SK-N-SH (cell line): ENCODE results near the gene C1orf210. TPM values are rescaled to one million over a fixed set of nuclear protein-coding genes. Genes with fewer than 3 reads are reported as not detected.

Source experiments
- CTCF ChIA-PET: fragments of 300-600, 350-600 bp; formaldehyde crosslinking; extraction: SDS; loops from one replicate; lab custom pipeline; 2021; lab: Yijun Ruan, JAX
- POLR2A ChIA-PET: fragments of 350-600 bp; sonication (Branson Sonifier 250); formaldehyde crosslinking; extraction: SDS; loops from one replicate; lab custom pipeline; 2020; ENCODE audit warnings: antibody characterized with exemption, inconsistent platforms; lab: Yijun Ruan, JAX
- DNase-seq: peaks from one replicate; pipeline ENCODE4 v3.0.0; 2012
- H2AFZ ChIP-seq: fragments of 200-600 bp; sonication (generic); 2 replicates; pipeline ENCODE4 v1.8.1; 2016; ENCODE audit warnings: antibody characterized with exemption, mild to moderate bottlenecking, low read depth
- H3F3A ChIP-seq: fragments of 200-600 bp; sonication (generic); replicated peaks from 2 replicates; pipeline ENCODE3; 2016; ENCODE audit warnings: antibody characterized with exemption, mild to moderate bottlenecking; ENCODE audit not compliant: insufficient read depth
- H3K27ac ChIP-seq, 2 experiments: fragments of 200-500 bp in 1 of 2; fragments of 200-600 bp in 1 of 2; sonication (Bioruptor generic) in 1 of 2; sonication (generic), shearing (Covaris generic) in 1 of 2; 2 replicates each; pipeline versions ENCODE4 v1.5.1 to v1.6.1; 2014 to 2016; ENCODE audit warnings: low read depth in 2 of 2, inconsistent platforms in 1 of 2, low read length in 1 of 2, mild to moderate bottlenecking in 1 of 2, mixed read lengths in 1 of 2
- H3K27me3 ChIP-seq: fragments of 200-600 bp; sonication (generic), shearing (Covaris generic); 2 replicates; pipeline ENCODE4 v1.6.1; 2016; ENCODE audit warnings: mixed run types; ENCODE audit not compliant: insufficient read depth
- H3K36me3 ChIP-seq, 2 experiments: fragments of 200-500 bp in 1 of 2; fragments of 200-600 bp in 1 of 2; sonication (Bioruptor generic) in 1 of 2; sonication (generic) in 1 of 2; replicated peaks in 1 of 2; 2 replicates each; pipeline versions ENCODE3 to v1.5.1; 2014 to 2016; ENCODE audit warnings: low read length in 1 of 2, mild to moderate bottlenecking in 1 of 2; ENCODE audit not compliant: insufficient read depth in 2 of 2, control insufficient read depth in 1 of 2
- H3K4me1 ChIP-seq, 2 experiments: fragments of 200-500 bp in 1 of 2; fragments of 200-600 bp in 1 of 2; sonication (Bioruptor generic) in 1 of 2; sonication (generic), shearing (Covaris generic) in 1 of 2; 2 replicates each; pipeline versions ENCODE4 v1.5.1 to v1.6.1; 2014 to 2016; ENCODE audit warnings: low read depth in 1 of 2, low read length in 1 of 2, mixed run types in 1 of 2; ENCODE audit not compliant: insufficient read depth in 2 of 2, control insufficient read depth in 1 of 2
- H3K4me2 ChIP-seq: fragments of 200-600 bp; sonication (generic), shearing (Covaris generic); 2 replicates; pipeline ENCODE4 v1.6.1; 2017; ENCODE audit warnings: mixed run types
- H3K4me3 ChIP-seq, 2 experiments: fragments of 200-500 bp in 1 of 2; fragments of 200-600 bp in 1 of 2; sonication (Bioruptor generic) in 1 of 2; sonication (generic), shearing (Covaris generic) in 1 of 2; 2 replicates each; pipeline versions ENCODE4 v1.5.1 to v1.8.1; 2014 to 2016; ENCODE audit warnings: low read depth in 2 of 2, inconsistent platforms in 1 of 2, low read length in 1 of 2, mild to moderate bottlenecking in 1 of 2, mixed read lengths in 1 of 2, moderate library complexity in 1 of 2
- H3K79me2 ChIP-seq: fragments of 200-600 bp; sonication (generic); 2 replicates; pipeline ENCODE4 v1.8.1; 2017; ENCODE audit warnings: mild to moderate bottlenecking; ENCODE audit not compliant: insufficient read depth
- H3K9ac ChIP-seq: fragments of 200-600 bp; sonication (generic); 2 replicates; pipeline ENCODE4 v1.6.1; 2017; ENCODE audit warnings: mixed run types
- H3K9me2 ChIP-seq: fragments of 200-600 bp; sonication (generic); 2 replicates; pipeline ENCODE4 v1.6.1; 2017; ENCODE audit warnings: mixed run types
- H3K9me3 ChIP-seq: fragments of 200-600 bp; sonication (generic); 2 replicates; pipeline ENCODE4 v1.6.1; 2017; ENCODE audit warnings: mixed run types, mild to moderate bottlenecking, moderate library complexity
- H4K20me1 ChIP-seq: fragments of 200-600 bp; sonication (generic); 2 replicates; pipeline ENCODE4 v1.6.1; 2017; ENCODE audit warnings: mild to moderate bottlenecking, mixed run types; ENCODE audit not compliant: insufficient read depth
- CHD2 ChIP-seq: fragments of 150-350 bp; IDR thresholded peaks from 2 replicates; pipeline ENCODE4 v1.6.1; 2018; ENCODE audit warnings: low read length; ENCODE audit not compliant: partially characterized antibody
- EZH2phosphoT487 ChIP-seq: fragments of 200-600 bp; sonication (generic); IDR thresholded peaks from 2 replicates; pipeline ENCODE4 v1.6.1; 2017; ENCODE audit warnings: low read depth, mixed run types, mild to moderate bottlenecking, antibody characterized with exemption, moderate library complexity, borderline replicate concordance
- FOSL2 ChIP-seq: IDR thresholded peaks from 2 replicates; pipeline ENCODE4 v1.4.0; 2012; ENCODE audit warnings: low read depth, mild to moderate bottlenecking, moderate library complexity, borderline replicate concordance
- FOXM1 ChIP-seq: IDR thresholded peaks from 2 replicates; pipeline ENCODE4 v1.4.0; 2012; ENCODE audit warnings: low read depth, mild to moderate bottlenecking
- GATA2 ChIP-seq: sonication (generic); formaldehyde crosslinking; IDR thresholded peaks from 2 replicates; pipeline ENCODE4 v1.5.0; 2020; ENCODE audit warnings: mild to moderate bottlenecking, missing genetic modification reagents
- JUND ChIP-seq: IDR thresholded peaks from 2 replicates; pipeline ENCODE4 v1.4.0; 2012
- MEF2A ChIP-seq: IDR thresholded peaks from 2 replicates; pipeline ENCODE4 v1.4.0; 2012; ENCODE audit warnings: low read depth, borderline replicate concordance
- NFIC ChIP-seq: IDR thresholded peaks from 2 replicates; pipeline ENCODE4 v1.4.0; 2012; ENCODE audit warnings: borderline replicate concordance
- RAD21 ChIP-seq: IDR thresholded peaks from 2 replicates; pipeline ENCODE4 v1.6.1; 2012; ENCODE audit warnings: mild to moderate bottlenecking, low read length
- RCOR1 ChIP-seq: fragments of 150-350 bp; IDR thresholded peaks from 2 replicates; pipeline ENCODE4 v1.6.1; 2017; ENCODE audit warnings: antibody characterized with exemption, low read length
- REST ChIP-seq: IDR thresholded peaks from 2 replicates; pipeline ENCODE4 v1.6.1; 2012; ENCODE audit warnings: mild to moderate bottlenecking, low read depth, low read length, moderate library complexity
- RFX5 ChIP-seq: IDR thresholded peaks from 2 replicates; pipeline ENCODE4 v1.6.1; 2012; ENCODE audit warnings: mild to moderate bottlenecking, improper control_type of control experiment, low read length
- RXRA ChIP-seq: IDR thresholded peaks from 2 replicates; pipeline ENCODE4 v1.4.0; 2012; ENCODE audit warnings: low read depth, mild to moderate bottlenecking, borderline replicate concordance
- SMC3 ChIP-seq: IDR thresholded peaks from 2 replicates; pipeline ENCODE4 v1.6.1; 2012; ENCODE audit warnings: low read depth, low read length, improper control_type of control experiment
- TCF12 ChIP-seq: IDR thresholded peaks from 2 replicates; pipeline ENCODE4 v1.4.0; 2012
- USF1 ChIP-seq: IDR thresholded peaks from 2 replicates; pipeline ENCODE4 v1.4.0; 2012; ENCODE audit warnings: low read depth, borderline replicate concordance
- WGBS: methylation state at CpG from one replicate; pipeline ENCODE4 v1.1.6; 2017; ENCODE audit warnings: low lambda C conversion rate; 5-methylcytosine and 5-hydroxymethylcytosine counted together
- polyA plus RNA-seq, 3 experiments: library from polyadenylated mRNA; depleted of rRNA; stranded (reverse); fragments of >200 nt; gene quantifications; 2 replicates each; pipeline ENCODE4 v1.2.3, GENCODE V29; 2012
- TF ChIP-seq, protein P1 (sequence below): IDR thresholded peaks from 2 replicates; pipeline ENCODE4 v1.4.0; 2012; ENCODE audit warnings: low read depth

C1orf210 gene
- polyA plus RNA-seq, 1 of the 3 experiments (the other 2 are of a cell fraction), result not detected

DNA sequence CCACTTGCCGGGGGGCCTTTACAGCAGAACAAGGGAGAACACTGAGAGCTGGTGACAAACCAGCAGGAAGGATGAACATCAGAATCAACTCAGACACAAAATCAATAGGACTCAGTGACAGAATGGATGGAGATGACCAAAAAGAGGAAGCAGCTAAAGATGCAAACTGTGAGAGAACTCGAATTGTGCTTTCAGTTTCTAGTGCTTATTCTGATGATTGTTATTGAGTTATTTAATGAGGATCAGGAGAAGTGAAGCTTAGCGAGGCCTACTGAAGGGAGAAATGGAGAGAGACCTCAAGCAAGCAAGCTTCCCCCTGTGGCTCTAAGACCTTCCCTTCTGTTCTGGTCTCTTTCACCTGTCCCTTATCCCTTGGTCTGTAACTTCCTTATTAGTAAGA, 45.9 kb downstream of the C1orf210 start:
- Histone ChIP-seq H3K9me3 (no peaks in the 10 kb centered on the region), H3K27me3 (no peaks in the 10 kb centered on the region), H3K4me1 (peaks cover 0 to 6% of the 10 kb centered on the region in 2 experiments; a peak in 1 of 4 replicates), H4K20me1 (no peaks in the 10 kb centered on the region), H3K79me2 (no peaks in the 10 kb centered on the region), H3K4me3 (no peak overlapping the region), H3K9ac (no peak overlapping the region), H3K4me2 (no peak overlapping the region), H3F3A (no peaks in the 10 kb centered on the region), H3K9me2 (no peaks in the 10 kb centered on the region), H2AFZ (no peak overlapping the region), H3K36me3 (no peaks in the 10 kb centered on the region), H3K27ac (no peak overlapping the region)
- CTCF ChIA-PET, result interaction anchor here (0.8 to 2.5 kb wide), 3 partner anchors 12 to 175 kb away, joined by 3 to 17 read pairs (median 3); no protein-coding TSS in a partner anchor
- DNase-seq, result no peak
- TF ChIP-seq RCOR1 (no peak), RAD21 (no peak), CHD2 (no peak)
- POLR2A ChIA-PET, result no interaction called here
- WGBS, result 49% methylated on average over 3 of the region's 3 CpGs

- CTCF ChIA-PET, result interaction anchor here (0.7 to 2.5 kb wide), 5 partner anchors 12 to 176 kb away, joined by 3 to 17 read pairs (median 3); no protein-coding TSS in a partner anchor
- Histone ChIP-seq H3K4me1 (peaks cover 0 to 6% of the 10 kb centered on the region in 2 experiments; a peak in 1 of 4 replicates), H3K9me2 (no peaks in the 10 kb centered on the region), H3K9me3 (no peaks in the 10 kb centered on the region), H3K79me2 (no peaks in the 10 kb centered on the region), H3K9ac (no peak overlapping the region), H3K4me2 (no peak overlapping the region), H3F3A (no peaks in the 10 kb centered on the region), H3K36me3 (no peaks in the 10 kb centered on the region), H3K27ac (no peak overlapping the region), H4K20me1 (no peaks in the 10 kb centered on the region), H3K4me3 (no peak overlapping the region), H3K27me3 (no peaks in the 10 kb centered on the region), H2AFZ (no peak overlapping the region)
- DNase-seq, result no peak
- 94% methylated on average over 3 of the region's 3 CpGs for WGBS
- POLR2A ChIA-PET, result no interaction called here
- TF ChIP-seq TCF12 (no peak), MEF2A (no peak), RXRA (no peak), JUND (no peak), REST (no peak), FOXM1 (no peak), RFX5 (no peak), FOSL2 (no peak), SMC3 (no peak), GATA2 (CRISPR knock-in tag) (no peak), EZH2phosphoT487 (no peak), NFIC (no peak), USF1 (no peak), CHD2 (no peak)
- TF ChIP-seq, protein P1, sequence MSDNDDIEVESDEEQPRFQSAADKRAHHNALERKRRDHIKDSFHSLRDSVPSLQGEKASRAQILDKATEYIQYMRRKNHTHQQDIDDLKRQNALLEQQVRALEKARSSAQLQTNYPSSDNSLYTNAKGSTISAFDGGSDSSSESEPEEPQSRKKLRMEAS, result no peak
These were observed 46.4 kb downstream of the C1orf210 start for GRCh38 chr1:43238991-43239469.
